ENCODE data around the gene TBX3.

TBX3 gene

GRCh38 chr12:114638790-114639435 lies 45.1 kb downstream of the TBX3 start:
- Histone ChIP-seq H4K20me1 (ENCODE audit: insufficient read depth, low read length) (no peaks in the 10 kb centered on the region), H3K27ac (ENCODE audit: low read length) (no peak overlapping the region), H3K4me1 (ENCODE audit: insufficient read depth, low read length) (no peaks in the 10 kb centered on the region), H3K4me3 (ENCODE audit: low read depth in 1 of 2, low read length in 2 of 2) (no peak overlapping the region), H3K4me2 (ENCODE audit: insufficient read depth, low read length) (no peak overlapping the region), H3K27me3 (ENCODE audit: insufficient read depth, low read length, poor library complexity) (no peaks in the 10 kb centered on the region), H3K36me3 (ENCODE audit: insufficient read depth, low read length) (no peaks in the 10 kb centered on the region), H3K79me2 (ENCODE audit: insufficient read depth, low read length) (no peaks in the 10 kb centered on the region), H3K9ac (ENCODE audit: low read depth, low read length) (no peak overlapping the region), H3K9me3 (ENCODE audit: insufficient read depth, low read length, severe bottlenecking) (no peaks in the 10 kb centered on the region), H2AFZ (ENCODE audit: low read depth, low read length) (no peak overlapping the region)
- TF ChIP-seq CTCF (IDR thresholded peaks at IDR 0.05; ENCODE audit: borderline replicate concordance, extremely low read depth, low read length, poor library complexity, severe bottlenecking) (no peak), EZH2 (IDR thresholded peaks at IDR 0.05; ENCODE audit: borderline replicate concordance, low read depth, low read length, severe bottlenecking) (no peak)
- no peak for DNase-seq
- no peak for ATAC-seq (ENCODE audit: insufficient read depth, low read depth)

DNA sequence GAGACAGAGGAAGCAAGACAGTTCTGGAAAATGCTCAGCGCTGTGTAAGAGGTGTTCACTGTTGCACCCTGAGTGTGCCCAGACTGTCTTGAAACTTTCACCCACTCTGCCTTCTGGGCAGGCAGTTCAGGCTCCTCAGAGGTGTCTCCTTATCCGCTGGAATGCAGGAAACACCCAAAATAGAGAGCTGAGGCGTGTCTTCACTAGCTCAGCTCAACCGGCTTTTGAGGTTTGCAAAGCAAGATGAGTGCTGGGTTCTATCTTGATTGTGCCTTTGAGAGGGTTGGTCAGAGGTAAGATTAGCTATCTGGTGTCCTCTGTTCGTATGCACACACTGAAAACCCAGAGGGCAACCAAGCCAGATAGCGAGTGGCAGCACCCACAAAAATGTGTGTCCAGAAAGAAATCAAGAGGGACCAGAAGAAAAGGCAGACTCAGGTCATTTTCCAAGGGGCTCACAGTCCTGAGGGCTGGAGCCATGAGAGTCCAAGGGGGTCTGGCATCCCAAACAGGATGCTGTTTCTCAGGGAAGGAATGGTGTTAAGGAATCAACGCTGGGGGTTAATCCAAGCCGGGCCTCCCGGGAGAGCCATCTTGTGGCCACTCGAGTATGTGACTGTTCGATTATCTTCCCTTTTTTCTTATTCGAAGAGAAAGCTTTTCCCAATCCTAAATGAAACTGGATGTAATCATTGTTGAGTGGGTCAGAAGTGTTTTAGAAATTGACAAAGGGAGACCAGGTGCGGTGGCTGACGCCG lies 47.1 kb downstream of the TBX3 start:
- TF ChIP-seq CTCF (IDR thresholded peaks at IDR 0.05; ENCODE audit: borderline replicate concordance, extremely low read depth, low read length, poor library complexity, severe bottlenecking), result no peak
- TF ChIP-seq EZH2 (IDR thresholded peaks at IDR 0.05; ENCODE audit: borderline replicate concordance, low read depth, low read length, severe bottlenecking), result no peak
- Histone ChIP-seq H3K9me3 (ENCODE audit: insufficient read depth, low read length, severe bottlenecking) (no peaks in the 10 kb centered on the region), H3K36me3 (ENCODE audit: insufficient read depth, low read length) (no peaks in the 10 kb centered on the region), H3K27me3 (ENCODE audit: insufficient read depth, low read length, poor library complexity) (no peaks in the 10 kb centered on the region), H3K79me2 (ENCODE audit: insufficient read depth, low read length) (no peaks in the 10 kb centered on the region), H3K4me2 (ENCODE audit: insufficient read depth, low read length) (no peak overlapping the region), H3K9ac (ENCODE audit: low read depth, low read length) (no peak overlapping the region), H3K4me3 (ENCODE audit: low read depth in 1 of 2, low read length in 2 of 2) (no peak overlapping the region), H3K4me1 (ENCODE audit: insufficient read depth, low read length) (no peaks in the 10 kb centered on the region), H2AFZ (ENCODE audit: low read depth, low read length) (no peak overlapping the region), H3K27ac (ENCODE audit: low read length) (no peak overlapping the region), H4K20me1 (ENCODE audit: insufficient read depth, low read length) (no peaks in the 10 kb centered on the region)
- ATAC-seq (ENCODE audit: insufficient read depth, low read depth) (no peak), DNase-seq (no peak)

DNA sequence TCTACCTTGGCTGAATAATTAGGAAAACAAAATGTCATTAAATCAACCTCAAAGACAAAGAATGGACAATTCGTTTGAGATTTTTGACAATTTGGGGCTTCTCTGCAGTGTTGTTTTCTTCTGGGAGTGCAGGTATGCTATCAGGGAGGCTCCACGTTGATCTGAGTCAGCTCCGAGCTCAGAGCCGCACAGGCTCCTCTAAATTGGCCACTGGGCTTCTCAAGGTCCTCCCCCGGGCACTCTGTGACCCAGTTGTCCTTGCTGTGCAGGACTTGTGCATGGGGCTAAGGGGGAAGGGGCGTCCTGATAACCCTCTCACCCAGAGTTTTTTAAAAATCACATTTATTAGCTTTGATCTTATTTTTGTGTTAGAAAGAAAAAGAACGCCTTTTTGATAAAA lies 52.7 kb downstream of the TBX3 start:
- no peaks in the 10 kb centered on the region for H3K4me1 ChIP-seq (ENCODE audit: insufficient read depth, low read length)
- no peak overlapping the region for H3K9ac ChIP-seq (ENCODE audit: low read depth, low read length)
- H2AFZ ChIP-seq (ENCODE audit: low read depth, low read length), result no peak overlapping the region
- no peaks in the 10 kb centered on the region for H3K27me3 ChIP-seq (ENCODE audit: insufficient read depth, low read length, poor library complexity)
- H3K27ac ChIP-seq (ENCODE audit: low read length), result no peak overlapping the region
- H4K20me1 ChIP-seq (ENCODE audit: insufficient read depth, low read length), result no peaks in the 10 kb centered on the region
- no peaks in the 10 kb centered on the region for H3K79me2 ChIP-seq (ENCODE audit: insufficient read depth, low read length)
- no peak overlapping the region for H3K4me2 ChIP-seq (ENCODE audit: insufficient read depth, low read length)
- H3K9me3 ChIP-seq (ENCODE audit: insufficient read depth, low read length, severe bottlenecking), result no peaks in the 10 kb centered on the region
- TF ChIP-seq CTCF (IDR thresholded peaks at IDR 0.05; ENCODE audit: borderline replicate concordance, extremely low read depth, low read length, poor library complexity, severe bottlenecking), result no peak
- TF ChIP-seq EZH2 (IDR thresholded peaks at IDR 0.05; ENCODE audit: borderline replicate concordance, low read depth, low read length, severe bottlenecking), result no peak
- no peak for ATAC-seq (ENCODE audit: insufficient read depth, low read depth)
- H3K4me3 ChIP-seq (ENCODE audit: low read depth in 1 of 2, low read length in 2 of 2), result no peak overlapping the region
- H3K36me3 ChIP-seq (ENCODE audit: insufficient read depth, low read length), result no peaks in the 10 kb centered on the region
- DNase-seq, result no peak
